Mammary epithelial cell (primary cell): Measurements from ENCODE around the gene SUGP2.

Experiments
- CTCF ChIP-seq, 2 donors: IDR thresholded peaks in 1 of 2; conservative IDR thresholded peaks in 1 of 2; 2 replicates each; pipeline ENCODE4 v1.5.1; 2011 to 2012; ENCODE audit warnings: inconsistent platforms in 2 of 2, low read length in 2 of 2, mild to moderate bottlenecking in 2 of 2, control low read depth in 1 of 2, low read depth in 1 of 2; ENCODE audit not compliant: insufficient read depth in 1 of 2; ENCODE audit errors: extremely low read depth in 1 of 2
- EZH2 ChIP-seq: IDR thresholded peaks from 2 replicates; pipeline ENCODE4 v1.6.1; 2012; ENCODE audit warnings: low read length, inconsistent platforms, borderline replicate concordance

DNA sequence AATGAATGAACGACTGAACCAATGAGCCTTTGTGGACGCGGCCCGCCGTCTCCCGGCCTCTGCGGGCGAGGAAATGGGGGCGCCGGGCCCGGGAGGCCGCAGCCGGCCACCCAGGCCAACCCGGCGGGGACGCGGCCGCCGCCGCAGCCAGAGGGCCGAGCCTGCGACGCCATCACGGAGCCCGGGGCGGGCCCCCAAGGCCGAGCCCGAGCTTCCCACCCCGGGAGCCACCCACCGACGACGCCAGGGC is 216 bp downstream of the SUGP2 start:
- TF ChIP-seq CTCF (conservative IDR thresholded peaks at IDR 0.05 in 1 of 2, IDR thresholded peaks at IDR 0.05 in 1 of 2; ENCODE audit: extremely low read depth in 1 of 2, insufficient read depth in 1 of 2, low read depth in 1 of 2, low read length in 2 of 2) = no peak
- no peak for TF ChIP-seq EZH2
